HG03135 (cell line): ENCODE results near the gene JAM3.
"Not testable (repeated sequence)": the region's sequence is repeated elsewhere in the genome, so short reads cannot be mapped to it uniquely, and the experiment has no call there.

Experiments
- ATAC-seq: cut with Tn5 transposase; IDR thresholded peaks from one replicate; pipeline ENCODE4 v1.9.1; 2021; ENCODE audit warnings: mild to moderate bottlenecking, moderate library complexity; ENCODE audit not compliant: unreplicated experiment

The JAM3 gene

DNA sequence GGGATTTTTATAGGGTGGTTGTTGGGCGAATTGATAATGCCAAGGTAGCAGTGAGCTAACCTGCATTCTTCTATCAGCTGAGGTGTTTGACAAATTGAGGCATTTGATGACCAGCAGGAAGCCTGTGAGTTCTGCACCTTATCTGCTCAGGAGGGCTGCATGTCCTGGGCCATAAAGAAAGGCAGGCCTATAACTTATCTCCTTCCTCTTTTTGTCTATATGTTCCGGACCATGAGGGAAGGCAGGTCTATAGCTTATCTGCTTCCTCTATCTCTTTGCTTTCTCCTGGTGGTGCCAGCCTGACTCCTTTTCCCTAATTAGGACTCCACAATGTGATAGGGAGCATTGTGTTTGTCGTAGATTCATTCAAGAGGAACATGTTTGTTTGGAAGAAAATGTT is 8.6 kb upstream of the JAM3 start:
- no peak for ATAC-seq

DNA sequence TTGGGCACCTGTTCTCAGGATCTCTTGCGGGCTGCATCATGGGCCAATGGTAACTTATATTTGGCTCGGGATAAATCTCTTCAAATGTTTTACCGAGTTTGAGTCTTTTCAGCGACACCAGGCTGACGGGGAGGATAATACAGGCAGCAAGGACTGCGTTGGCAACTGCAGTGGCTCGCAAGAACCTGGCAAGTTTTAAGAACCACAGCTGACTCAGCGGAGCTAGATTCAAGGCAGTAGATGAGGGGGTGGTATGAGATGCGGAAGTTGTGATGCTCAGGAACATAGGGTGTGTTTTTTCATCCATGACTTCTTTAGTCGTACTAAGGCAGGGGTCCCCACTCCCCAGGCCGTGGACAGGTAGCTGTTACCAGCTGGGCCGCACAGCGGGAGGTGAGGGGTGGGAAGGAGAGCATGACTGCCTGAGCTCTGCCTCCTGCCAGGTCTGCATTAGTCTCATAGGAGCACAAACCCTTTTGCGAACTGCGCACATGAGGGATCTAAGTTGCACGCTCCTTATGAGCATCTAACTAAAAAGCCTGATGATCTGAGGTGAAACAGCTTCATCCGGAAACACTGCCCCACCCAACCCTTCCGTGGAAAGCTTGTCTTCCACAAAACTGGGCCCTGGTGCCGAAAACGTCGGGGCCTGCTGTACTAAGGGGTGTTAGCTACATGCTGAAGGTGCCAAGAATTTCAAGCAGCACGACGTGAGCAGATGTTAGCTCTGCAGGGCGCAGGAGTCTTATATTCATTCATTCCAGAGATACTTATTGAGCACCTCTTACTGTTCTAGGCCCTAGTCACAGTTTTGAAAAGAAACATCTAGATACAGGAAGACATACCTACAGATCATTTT is 6.4 kb upstream of the JAM3 start:
- ATAC-seq, result no peak

GRCh38 chr11:134063124-134063495 is 5.8 kb upstream of the JAM3 start:
- ATAC-seq, result no peak

- ATAC-seq, result no peak
Observed at GRCh38 chr11:134063991-134064747, 4.7 kb upstream of the JAM3 start.

DNA sequence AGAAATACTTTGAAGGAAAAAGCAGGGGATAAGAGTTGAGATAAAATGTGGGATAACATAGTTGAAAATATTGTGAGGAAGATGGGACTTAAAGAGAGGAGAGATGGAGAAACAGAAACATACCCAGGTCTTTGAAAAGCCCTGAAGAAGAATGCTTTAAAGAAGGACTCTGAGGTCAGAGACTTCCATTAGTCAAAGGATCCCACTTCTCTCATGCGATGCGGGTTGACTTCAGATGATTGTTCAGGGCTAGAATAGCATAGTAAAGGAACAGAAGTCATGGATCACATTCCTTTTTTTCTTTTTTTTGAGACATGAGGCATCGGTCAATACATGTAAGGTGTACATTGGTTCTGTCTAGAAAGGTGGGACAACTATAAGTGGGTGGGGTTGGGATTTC is 3.5 kb upstream of the JAM3 start:
- no peak for ATAC-seq

DNA sequence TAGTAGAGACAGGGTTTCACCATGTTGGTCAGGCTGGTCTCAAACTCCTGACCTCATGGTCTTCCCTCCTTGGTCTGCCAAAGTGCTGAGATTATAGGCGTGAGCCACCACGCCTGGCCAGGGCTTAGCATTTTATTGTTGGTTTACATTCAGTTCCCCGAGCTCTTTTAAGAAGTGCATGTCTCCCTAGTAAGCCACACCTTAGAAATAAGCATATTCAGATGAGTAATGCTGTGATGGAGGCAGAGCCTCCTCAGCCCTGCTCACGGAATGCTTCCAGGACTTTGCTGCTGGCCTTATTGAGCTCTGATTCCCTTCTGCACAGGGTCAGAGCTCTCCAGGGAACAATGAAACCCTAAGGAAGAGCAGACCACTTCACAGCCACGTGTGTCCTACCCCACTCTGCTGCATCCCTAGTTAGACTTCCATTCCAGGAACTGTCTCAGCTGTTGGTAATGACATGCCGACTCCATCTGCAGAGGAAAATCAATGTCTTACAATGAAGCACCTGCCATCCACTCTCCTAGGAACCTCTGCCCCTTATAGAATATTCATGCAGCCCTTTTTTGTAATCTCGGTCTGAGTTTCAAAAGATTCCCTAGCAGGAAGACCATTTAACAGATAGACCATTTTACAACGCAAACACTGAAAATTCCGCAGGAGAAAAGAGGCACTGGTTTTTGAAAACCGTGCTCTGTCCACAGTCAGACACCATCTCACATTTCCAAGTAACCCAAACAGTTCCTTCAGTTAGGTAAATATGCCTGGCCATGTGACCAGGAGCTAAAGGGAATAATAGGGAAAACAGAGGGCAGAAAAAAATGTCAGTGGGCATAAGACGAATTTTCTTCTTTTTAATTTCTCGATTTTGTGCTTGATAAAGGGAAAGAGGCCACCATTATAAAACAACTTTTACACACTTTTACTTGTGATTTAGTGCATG is 1.7 kb upstream of the JAM3 start:
- no peak for ATAC-seq

GRCh38 chr11:134069426-134070341 is 812 bp downstream of the JAM3 start:
- no peak for ATAC-seq

DNA sequence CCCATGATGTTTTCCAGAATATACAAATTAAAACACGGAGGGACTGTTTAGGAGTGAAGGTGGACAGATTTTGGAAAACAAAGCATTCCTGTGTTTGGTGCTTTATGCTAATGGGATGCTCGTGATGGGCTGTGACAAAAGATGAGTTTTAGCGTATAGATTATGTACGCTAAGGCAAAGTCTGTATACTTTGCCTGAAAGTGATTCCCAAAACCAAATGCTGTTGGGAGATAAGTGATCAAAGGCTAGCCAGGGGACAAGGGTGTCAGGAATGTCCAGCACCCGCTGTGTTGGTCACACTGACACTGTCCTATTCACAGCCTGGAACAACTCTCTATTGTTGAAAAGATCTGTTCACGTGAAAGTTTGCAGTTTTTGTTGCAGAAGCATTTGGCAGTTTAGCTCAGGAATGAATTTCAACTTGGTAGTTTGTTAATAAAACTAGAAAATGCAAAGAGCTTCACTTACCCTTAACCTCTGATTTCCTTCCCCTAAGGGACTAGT is 1.5 kb downstream of the JAM3 start:
- ATAC-seq, result no peak

DNA sequence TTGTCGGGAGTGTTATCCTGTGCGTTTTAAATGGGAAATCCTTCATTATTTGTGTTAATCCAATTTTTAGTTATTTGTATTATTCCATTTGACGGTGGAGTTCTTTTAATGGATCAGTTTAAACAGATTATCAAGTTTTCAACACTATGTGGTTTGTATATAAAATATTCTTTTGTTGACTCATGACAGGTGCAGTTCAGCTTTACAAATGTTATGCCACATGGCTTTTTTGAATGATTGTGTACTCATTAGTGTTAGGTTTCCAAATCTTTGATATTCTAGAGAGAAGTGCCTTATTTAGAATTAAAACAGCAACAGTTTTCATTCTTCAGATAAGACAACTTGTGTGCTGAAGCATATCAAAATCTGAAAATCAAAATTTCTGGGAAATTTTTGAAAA is 2.4 kb downstream of the JAM3 start:
- ATAC-seq, result no peak

- ATAC-seq, result no peak
Observed at GRCh38 chr11:134071766-134072402, 3.0 kb downstream of the JAM3 start.

- ATAC-seq, result no peak
Observed at GRCh38 chr11:134072844-134073243, 4.0 kb downstream of the JAM3 start.

- no peak for ATAC-seq
Observed at GRCh38 chr11:134074346-134074745, 5.5 kb downstream of the JAM3 start.

DNA sequence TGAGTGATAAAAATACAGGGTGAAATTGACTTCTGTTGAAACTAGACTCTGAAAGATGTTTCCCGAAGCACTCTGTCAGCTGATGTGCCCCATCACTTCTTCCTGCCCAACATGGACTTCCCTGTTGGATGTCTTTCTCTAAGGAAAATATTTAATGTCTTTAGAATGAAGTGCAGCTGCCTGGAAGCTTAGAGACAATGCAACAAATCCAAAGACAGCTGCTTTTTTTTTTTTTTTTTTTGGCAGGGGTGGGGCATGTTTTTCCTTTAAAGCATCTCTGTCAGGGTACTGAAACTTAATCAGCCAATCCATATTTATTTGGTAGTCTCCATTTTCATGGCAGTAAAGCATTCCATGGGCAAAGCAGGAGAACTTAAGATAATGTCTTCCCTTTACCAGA is 5.9 kb downstream of the JAM3 start:
- no peak for ATAC-seq

GRCh38 chr11:134079317-134079716 is 10.4 kb downstream of the JAM3 start:
- no peak for ATAC-seq

DNA sequence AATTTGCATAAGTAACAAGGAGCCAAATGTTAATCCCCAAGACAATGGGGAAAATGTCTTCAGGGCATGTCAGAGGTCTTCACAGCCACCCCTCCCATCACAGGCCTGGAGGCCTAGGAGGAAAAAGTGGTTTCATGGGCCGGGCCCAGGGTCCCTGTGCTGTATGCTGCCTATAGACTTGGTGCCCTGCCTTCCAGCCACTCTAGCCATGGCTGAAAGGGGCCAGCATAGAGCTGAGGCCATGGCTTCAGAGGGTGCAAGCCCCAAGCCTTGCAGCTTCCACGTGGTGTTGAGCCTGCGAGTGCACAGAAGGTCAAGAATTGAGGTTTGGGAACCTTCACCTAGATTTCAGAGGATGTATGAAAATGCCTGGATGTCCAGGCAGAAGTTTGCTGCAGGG is 12.4 kb downstream of the JAM3 start:
- not testable (repeated sequence) for ATAC-seq

DNA sequence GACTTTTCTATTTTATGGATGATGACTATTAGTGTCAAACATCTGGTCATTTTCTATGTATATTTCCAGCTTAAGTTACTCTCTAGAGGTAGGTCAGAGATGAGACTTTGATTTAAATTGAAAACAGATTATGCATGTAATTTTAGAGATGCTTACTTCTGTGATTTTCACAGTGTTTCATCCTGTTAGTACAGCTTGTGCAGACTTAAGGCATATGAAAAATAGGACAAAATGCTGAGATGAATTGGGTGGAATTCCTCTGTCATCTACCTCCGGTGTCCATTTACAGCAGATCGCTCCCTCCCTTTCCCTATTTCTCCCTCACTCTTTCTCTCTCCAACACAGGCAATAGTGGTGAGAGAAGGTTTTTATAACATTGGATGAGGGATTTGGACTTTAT is 14.1 kb downstream of the JAM3 start:
- no peak for ATAC-seq

DNA sequence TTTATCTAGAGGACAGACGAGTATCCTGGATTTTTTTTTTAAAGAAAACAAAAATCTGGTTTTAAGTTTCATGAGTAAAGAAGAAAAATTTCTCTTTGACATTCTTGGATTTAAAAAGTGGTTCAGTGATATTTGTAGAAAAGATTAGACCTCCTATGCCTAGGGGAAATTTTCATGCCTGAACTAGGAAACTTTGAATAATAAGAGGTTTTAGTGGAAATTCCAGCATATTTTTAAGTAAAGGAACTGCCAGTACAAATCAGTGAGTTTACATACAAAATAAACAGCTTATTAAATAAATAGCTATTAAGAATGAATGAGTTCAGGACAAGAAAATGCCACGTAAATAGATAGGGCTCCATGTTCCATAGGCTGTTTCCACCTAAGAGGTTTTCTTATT is 17.5 kb downstream of the JAM3 start:
- no peak for ATAC-seq

GRCh38 chr11:134092006-134092405 is 23.1 kb downstream of the JAM3 start:
- ATAC-seq, result not testable (repeated sequence)

- ATAC-seq, result no peak
Observed at GRCh38 chr11:134097166-134097565, 28.3 kb downstream of the JAM3 start.
